ENCODE results near the gene PIK3CD.
"Not testable (repeated sequence)": the region's sequence is repeated elsewhere in the genome, so short reads cannot be mapped to it uniquely, and the experiment has no call there.

PIK3CD gene

GRCh38 chr1:9624081-9624480 lies 27.4 kb upstream of the PIK3CD start:
- DNase-seq = no peak

GRCh38 chr1:9625030-9625429 lies 26.5 kb upstream of the PIK3CD start:
- DNase-seq = not testable (repeated sequence)

GRCh38 chr1:9626201-9626608 lies 25.3 kb upstream of the PIK3CD start:
- no peak for DNase-seq

DNA sequence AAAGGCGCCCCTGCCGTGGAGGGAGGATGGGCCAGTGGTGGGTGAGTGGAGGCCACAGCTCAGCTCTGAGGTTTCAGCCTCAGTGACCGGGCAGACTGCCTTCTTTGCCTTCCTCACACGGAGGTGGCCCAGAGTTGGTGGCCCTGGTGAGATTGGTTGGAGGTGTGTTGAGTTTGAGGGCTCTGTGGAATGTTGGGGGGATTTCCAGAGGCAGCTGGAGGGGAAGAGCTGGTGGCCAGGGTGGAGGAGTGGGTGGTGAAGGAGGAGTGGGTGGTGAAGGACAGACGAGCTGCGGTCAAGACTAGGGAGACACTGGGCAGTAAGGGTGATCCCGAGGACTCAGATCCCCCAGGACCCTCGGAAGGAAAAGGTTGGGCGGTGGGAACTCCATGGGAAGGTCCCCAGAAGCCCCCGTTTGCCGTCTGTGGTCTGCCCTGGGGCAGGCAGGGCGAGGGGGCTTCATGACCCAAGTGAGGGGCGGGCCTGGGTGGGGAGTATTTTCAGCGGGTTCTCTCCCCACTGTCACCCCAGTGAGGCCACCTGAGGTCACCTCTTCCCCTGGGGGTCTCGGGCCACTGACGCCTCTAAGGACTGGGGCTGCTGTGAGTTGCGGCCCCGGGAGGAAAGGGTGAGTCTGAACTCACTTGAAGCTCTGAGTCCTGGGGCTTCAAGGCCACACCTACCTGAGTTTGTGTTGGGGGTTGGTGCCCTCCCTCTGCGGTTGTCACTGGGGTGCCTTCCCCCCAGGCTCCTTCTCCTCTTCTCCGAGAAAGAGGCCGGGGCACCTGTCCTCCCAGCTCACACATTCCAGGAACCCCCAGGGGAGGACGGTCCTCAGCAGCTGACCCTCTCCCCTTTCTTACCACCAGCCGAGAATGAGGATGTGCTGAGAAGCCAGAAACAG lies 22.7 kb upstream of the PIK3CD start:
- DNase-seq = no peak

DNA sequence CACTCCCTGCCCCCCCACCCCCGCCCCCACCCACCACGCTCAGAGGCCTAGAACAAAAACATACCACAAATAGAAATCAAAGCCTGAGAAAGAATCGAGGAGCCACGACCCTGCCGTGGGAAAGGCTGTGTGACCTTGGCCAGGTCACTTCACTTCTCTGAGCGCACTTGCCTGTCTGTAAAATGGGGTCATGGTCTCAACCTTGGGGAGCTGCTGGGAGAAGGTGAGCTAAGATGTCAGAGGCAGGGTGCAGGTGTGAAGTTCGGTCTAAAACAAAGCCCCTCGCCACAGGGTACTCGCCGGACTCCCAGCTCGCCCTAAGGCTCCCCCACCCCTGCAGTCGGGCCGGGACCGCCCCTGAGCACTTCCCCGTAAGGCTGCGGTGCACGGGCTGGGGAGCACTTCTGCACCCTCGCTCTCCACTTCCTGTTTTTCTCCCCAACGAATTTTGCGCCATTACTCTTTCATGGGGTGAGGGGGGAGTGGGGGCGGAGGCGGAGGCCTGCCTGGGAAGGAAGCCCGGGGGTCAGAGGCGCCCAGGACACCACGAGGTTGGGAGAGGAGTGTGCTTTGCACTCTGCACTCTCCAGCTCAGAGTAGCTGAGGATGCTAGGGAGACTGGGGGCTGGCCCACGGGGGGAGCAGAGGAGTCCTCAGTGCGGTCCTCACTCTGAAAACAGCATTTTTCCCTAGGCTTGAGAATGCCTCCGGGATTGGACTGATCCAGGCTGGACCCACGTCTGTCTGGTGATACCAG lies 21.9 kb upstream of the PIK3CD start:
- DNase-seq = no peak

DNA sequence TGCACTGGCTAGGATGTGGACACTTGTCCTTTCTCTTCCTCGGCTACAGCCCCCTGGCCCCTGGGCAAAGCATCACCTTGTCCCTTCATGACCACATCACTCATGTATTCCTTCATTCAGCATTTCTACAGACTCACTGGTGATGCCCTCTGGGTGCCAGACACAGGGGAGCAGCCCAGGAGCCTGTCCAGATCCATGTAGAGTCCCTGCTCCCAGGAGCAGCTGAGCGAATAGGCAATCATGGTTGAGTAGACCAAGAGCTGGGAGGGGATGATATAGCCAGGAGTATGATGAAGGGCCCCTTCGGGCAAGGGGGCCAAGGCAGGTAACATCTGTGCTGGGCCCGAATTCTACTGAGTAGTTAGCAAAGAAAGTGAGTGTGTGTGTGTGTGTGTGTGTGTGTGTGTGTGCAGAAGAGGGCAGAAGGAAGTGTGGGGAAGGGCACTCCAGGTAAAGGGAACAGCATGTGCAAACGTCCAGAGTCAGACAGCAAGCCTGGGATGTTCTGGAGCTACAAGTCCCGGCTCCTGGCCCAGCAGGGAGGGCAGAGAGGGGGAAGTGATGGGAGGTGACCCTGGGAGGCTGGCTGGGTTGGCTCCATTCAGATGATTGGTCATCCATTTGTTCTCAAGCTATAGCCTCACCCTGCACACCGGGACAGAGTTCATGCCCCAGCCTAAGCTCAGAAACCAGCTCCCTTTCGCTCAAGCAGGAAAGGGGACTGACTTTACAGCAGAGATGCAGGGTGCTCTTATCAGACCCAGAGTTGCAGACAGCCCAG lies 21.0 kb upstream of the PIK3CD start:
- no peak for DNase-seq

DNA sequence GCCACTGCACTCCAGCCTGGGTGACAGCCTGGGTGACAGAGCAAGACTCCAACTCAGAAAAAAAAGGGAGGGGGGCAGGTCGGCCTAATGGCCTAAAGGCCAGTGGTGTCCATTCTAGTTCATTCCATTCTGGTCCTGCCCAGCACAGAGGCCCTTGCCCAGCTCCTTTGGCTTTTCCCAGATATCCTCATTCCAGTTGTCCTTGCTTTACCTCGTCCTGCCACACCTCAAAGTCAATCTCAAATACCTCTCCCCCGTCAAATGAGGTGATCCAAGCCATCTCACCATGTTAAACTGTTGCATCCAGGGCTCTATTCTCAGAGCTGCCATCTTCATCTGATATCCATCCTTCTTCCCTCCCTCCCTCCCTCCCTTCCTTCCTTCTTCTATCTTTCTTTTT lies 19.9 kb upstream of the PIK3CD start:
- DNase-seq = no peak

DNA sequence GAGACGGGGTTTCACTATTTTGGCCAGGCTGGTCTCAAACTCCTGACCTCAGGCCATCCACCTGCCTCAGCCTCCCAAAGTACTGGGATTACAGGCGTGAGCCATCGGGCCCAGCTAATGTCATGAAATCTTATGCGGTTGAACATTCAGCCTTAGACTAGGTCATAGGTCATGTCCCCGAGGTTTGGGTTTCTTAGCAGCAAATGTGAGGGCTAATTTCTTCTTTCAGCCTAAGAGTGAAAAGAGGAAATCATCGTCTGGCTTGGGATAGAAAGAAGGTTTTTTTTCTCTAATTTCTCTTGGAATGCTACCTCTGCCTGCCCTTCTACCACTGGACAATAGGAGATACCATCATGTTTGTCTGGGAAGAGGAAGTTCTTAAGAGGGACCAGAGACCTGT lies 18.0 kb upstream of the PIK3CD start:
- DNase-seq = no peak

DNA sequence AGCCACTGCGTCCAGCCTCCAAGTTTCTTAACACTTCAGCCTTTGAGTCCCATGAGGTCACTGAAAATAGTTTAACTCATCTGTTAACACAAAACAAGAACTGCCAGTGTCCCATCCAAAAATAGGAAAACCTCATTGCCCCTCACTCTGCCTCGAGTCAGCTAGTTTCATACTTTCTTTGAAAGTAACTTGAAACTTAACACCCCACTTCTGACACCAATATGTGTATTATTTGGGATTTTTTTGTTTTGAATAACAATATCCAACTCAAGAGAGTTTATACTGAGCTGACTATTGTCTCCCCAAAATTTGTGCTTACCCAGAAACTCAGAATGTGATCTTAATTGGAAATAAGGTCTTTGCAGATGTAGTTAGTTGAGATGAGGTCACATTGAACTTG lies 16.9 kb upstream of the PIK3CD start:
- DNase-seq = no peak

DNA sequence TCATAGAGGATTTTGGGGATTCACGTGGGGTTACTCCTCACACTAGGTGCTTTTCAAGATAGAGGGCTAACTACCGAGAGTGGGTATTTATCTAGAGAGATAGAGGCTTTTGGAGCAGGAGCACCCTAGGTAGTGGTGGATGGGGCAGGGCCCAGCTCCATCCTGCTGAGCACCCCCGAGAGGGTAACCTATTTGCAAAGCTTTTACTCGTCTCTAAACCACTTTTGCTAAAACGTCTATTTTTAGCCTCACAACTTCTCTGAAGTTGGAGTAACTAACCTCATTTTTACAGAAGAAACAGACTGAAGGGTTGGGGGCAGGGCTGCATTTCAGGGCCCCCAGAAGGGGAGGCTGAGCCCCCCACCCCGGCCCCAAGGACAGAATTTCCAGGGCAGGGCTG lies 12.3 kb upstream of the PIK3CD start:
- DNase-seq = no peak

- no peak for DNase-seq
Observed at GRCh38 chr1:9643351-9644256, 7.9 kb upstream of the PIK3CD start.

DNA sequence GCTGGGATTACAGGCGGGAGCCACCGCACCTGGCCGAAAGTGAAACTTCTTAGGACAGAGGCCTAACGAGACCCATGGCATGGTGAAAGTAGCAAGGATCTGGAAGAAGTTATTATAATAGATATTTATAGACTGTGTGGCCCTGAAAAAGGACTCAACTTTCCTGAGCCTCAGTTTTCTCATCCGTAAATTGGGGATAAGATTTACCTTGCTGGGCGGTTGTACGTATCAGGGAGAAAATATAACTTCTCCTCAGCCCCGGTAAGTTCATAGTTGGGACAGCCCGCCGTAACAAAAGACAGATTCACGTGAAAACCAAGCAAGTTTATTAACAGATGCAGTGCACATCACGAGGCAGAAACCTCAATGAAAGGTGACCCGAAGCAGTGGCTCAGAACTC lies 5.5 kb upstream of the PIK3CD start:
- no peak for DNase-seq

GRCh38 chr1:9648171-9648570 lies 3.4 kb upstream of the PIK3CD start:
- no peak for DNase-seq

- DNase-seq = no peak
Observed at GRCh38 chr1:9649769-9650168, 1.8 kb upstream of the PIK3CD start.

DNA sequence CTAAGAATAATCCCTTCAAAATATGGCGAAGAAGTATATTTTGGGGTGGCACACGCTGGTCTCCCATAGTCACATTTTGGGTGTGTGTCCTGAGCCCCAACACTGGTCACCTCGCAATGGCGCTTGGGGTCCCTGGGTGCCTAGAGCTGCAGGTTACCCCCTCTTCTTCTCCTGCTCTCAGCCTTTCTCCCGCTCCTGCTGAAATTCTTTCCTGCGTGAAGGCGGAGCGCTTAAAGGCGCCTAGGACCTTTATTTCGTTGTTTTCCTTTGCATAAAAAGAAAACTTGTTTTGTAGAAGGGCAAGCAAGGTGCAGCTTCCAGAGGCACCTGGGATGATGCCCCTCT lies 339 bp upstream of the PIK3CD start:
- DNase-seq = no peak

DNA sequence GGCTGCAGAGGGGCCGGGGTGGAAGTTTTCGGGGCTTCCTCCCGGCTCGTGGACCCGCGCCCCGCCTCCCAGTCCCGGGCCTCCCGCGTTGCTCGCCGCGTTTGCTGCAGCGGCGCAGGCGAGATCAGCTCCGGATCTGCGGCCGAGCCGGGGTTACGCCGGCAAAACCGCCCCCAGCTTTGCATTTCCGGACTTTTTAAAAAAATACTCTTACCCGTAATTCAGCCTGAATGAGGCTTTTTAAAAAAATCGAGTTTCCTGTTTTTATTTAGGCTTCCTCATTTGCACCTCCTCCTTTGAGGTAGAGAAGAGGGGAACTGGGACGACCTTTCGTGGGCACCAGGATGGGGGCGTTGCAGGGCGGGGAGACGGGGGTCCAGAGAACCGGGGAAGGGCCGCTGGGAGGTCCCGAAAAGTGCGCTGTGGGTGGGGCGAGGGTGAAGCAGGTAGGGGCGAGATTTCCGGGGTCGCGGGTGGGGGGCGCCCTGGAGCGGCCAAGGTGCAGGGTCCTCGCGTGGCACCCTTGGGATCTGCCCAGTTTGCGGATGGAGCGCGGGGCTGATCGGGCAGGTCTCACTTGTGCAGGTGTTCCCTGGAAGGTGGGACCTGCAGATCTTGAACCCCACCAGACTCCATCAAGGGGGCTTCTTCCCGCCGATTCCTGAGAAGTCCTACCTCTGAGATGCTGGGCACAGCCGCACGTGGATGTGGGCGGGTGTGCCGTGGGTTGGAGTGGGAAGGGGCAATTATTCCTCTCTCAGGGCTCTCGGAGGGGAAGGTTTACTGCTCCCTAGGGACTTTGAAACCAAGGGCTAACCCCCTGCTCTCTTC lies 1.1 kb downstream of the PIK3CD start:
- no peak for DNase-seq

GRCh38 chr1:9653210-9653490 lies 1.6 kb downstream of the PIK3CD start:
- DNase-seq = no peak

DNA sequence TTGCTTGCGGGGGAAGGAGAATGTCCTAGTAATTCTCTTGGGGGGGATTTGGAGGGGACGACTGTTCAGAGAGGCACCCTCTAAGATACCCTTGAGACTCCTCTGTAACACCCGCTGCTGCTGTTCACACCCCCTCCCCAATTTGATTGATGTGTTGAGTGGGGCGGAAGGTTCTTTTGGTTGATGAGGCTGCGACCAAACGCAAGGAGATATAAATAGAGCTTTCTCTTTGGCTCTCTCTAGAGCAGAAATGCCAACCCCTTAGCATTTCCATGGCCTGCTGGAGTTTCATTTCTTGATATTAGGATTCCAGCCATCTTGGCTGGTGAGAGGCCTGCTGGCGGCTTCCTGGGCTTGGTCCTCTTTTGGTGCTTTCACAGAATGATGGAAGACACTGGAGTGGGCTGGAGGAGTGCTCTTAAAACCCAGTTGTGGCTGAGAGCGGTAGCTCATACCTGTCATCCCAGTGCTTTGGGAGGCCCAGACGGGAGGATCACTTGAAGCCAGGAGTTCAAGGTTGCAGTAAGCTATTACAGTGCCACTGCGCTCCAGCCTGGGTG lies 2.0 kb downstream of the PIK3CD start:
- no peak for DNase-seq

DNA sequence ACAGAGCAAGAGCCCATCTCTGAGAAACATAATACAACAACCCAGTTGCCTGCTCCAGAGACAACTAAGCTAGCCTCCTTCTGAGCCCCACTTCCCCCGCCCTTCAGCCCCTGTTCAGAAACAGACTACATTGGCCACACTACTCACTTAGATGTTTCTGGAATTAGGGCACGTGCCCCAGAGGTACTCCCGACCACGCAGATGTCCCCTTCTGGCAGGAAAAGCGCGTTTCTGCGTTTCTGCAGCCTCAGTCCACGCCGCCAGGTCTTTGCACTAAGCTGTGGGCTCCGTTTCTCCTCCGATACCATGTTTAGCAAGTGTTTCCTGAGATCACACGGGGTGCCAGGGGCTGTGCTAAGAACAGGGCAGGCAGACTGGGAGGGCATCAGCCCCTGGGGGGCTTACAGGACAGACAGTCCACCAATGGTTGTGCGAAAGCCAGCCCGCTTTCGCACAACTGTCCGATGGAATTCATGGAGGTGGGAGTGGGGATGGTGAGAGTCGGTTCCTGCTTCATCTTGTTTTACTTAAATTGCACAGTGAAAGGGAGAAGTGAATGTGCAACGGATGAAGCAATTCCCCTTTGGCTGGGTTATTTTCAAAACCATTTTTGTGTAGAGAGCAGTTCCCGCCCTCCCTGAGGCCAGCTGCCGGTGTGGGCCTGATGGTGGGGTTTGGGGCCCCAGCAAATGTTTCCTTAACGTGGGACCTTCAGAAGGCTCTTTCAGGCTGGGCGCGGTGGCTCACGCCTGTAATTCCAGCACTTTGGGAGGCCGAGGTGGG lies 2.7 kb downstream of the PIK3CD start:
- no peak for DNase-seq

DNA sequence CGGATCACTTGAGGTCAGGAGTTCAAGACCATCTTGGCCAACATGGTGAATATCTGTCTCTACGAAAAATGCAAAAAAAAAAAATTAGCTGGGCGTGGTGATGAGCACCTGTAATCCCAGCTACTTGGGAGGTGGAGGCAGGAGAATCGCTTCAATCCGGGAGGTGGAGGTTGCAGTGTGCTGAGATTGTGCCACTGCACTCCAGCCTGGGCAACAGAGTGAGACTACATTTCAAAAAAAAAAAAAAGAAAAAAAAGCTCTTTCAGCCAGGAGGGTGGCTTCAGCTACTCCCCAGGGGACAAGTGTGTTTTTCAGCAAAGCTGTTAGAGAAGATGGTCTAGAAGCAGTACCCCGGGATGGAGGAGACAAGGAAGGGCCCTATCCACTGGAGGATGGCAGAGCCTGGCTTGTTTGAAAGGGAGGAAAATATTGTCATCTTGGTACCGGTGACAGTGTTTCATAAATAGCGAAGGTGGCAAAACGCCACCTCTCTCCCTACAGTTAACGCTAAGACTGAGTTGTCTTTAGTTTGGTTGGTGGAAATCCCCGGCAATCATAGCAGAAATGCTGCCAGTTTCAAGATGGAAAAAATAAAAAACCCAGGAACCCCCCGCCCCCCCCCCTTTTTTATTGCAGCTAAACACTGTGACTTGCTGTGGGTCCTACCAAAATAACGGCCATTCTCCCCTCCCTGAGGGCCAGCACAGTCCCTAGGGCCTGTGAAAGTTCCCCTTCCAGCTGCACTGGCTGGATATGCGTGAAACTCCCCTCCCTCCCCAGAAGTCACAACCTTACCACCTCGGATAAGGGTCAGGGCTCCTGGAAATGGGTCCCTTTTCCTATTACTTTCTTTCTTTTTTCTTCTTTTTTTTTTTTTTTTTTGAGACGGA lies 3.5 kb downstream of the PIK3CD start:
- DNase-seq = no peak

Data from DMS 273 treated with DMSO at 0.1 percent for 48 hours (cell line).